Measurements from ENCODE around the gene FAM131A. TPM values are rescaled to one million over a fixed set of nuclear protein-coding genes. Genes with fewer than 3 reads are reported as not detected.

FAM131A gene
- total RNA-seq, 6 experiments from 2014 or later, result 2.4 to 6.5 (median 3.1) TPM

GRCh38 chr3:184389935-184390528 is 52.6 kb downstream of the FAM131A start:
- intact Hi-C loops (cut with DNase I), result no loop called here
- Histone ChIP-seq H3K4me1 (no peaks in the 10 kb centered on the region), H3K9me3 (no peaks in the 10 kb centered on the region), H3K27ac (no peak overlapping the region), H3K4me3 (no peak overlapping the region), H3K36me3 (peaks cover 0 to 18% (median 1%) of the 10 kb centered on the region in 4 donors), H3K27me3 (no peaks in the 10 kb centered on the region)
- ATAC-seq (no peak), DNase-seq (no peak)
- WGBS (ENCODE audit: insufficient coverage, low coverage, low lambda C conversion rate, missing lambda C conversion rate), result 74% methylated on average over 4 of the region's 5 CpGs
- TF ChIP-seq, protein P1, sequence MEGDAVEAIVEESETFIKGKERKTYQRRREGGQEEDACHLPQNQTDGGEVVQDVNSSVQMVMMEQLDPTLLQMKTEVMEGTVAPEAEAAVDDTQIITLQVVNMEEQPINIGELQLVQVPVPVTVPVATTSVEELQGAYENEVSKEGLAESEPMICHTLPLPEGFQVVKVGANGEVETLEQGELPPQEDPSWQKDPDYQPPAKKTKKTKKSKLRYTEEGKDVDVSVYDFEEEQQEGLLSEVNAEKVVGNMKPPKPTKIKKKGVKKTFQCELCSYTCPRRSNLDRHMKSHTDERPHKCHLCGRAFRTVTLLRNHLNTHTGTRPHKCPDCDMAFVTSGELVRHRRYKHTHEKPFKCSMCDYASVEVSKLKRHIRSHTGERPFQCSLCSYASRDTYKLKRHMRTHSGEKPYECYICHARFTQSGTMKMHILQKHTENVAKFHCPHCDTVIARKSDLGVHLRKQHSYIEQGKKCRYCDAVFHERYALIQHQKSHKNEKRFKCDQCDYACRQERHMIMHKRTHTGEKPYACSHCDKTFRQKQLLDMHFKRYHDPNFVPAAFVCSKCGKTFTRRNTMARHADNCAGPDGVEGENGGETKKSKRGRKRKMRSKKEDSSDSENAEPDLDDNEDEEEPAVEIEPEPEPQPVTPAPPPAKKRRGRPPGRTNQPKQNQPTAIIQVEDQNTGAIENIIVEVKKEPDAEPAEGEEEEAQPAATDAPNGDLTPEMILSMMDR (IDR thresholded peaks at IDR 0.05), result no peak
- no peak for TF ChIP-seq POLR2A (IDR thresholded peaks at IDR 0.05)

- no peaks in the 10 kb centered on the region for H3K27me3 ChIP-seq
- 71% methylated on average over 1 of the region's 3 CpGs for WGBS (ENCODE audit: insufficient coverage, low coverage, low lambda C conversion rate, missing lambda C conversion rate)
- H3K9me3 ChIP-seq, result no peaks in the 10 kb centered on the region
- DNase-seq, result no peak
- no peak for TF ChIP-seq POLR2A (IDR thresholded peaks at IDR 0.05)
- TF ChIP-seq, protein P1 (IDR thresholded peaks at IDR 0.05), result no peak
- intact Hi-C loops (cut with DNase I), result no loop called here
- H3K36me3 ChIP-seq, result peaks cover 0 to 11% (median 0%) of the 10 kb centered on the region in 4 donors
- no peak overlapping the region for H3K27ac ChIP-seq
- H3K4me1 ChIP-seq, result no peaks in the 10 kb centered on the region
- H3K4me3 ChIP-seq, result no peak overlapping the region
- ATAC-seq, result no peak
Observed at GRCh38 chr3:184391266-184391665, 53.9 kb downstream of the FAM131A start.

GRCh38 chr3:184395320-184395660 is 57.9 kb downstream of the FAM131A start:
- no peak for DNase-seq
- peak in 1 of 4 donors; percentile 28 for ATAC-seq
- no peak overlapping the region for H3K4me3 ChIP-seq
- no peaks in the 10 kb centered on the region for H3K27me3 ChIP-seq
- WGBS (ENCODE audit: insufficient coverage, low coverage, low lambda C conversion rate, missing lambda C conversion rate), result 82% methylated on average over 4 of the region's 5 CpGs
- intact Hi-C loops (cut with DNase I), result no loop called here
- no peaks in the 10 kb centered on the region for H3K36me3 ChIP-seq
- no peaks in the 10 kb centered on the region for H3K4me1 ChIP-seq
- TF ChIP-seq, protein P1 (IDR thresholded peaks at IDR 0.05), result no peak
- no peak for TF ChIP-seq POLR2A (IDR thresholded peaks at IDR 0.05)
- no peak overlapping the region for H3K27ac ChIP-seq
- H3K9me3 ChIP-seq, result no peaks in the 10 kb centered on the region

Small RNAs within 50 kb of the gene (small RNA-seq; reads per million reads assigned to genes)
- gene SNORD66, result 2,659 to 3,129 reads per million in 2 experiments

Other genes with a start within 250 kb of the FAM131A start
- not detected for gene HTR3E, start 240.5 kb upstream of the FAM131A start, total RNA-seq
- 10 to 100 TPM; 16.7 to 25.6 (median 20.5) TPM for gene EIF2B5, start 202.2 kb upstream of the FAM131A start, total RNA-seq
- 10 to 100 TPM; 18.9 to 28.1 (median 21.8) TPM for gene DVL3, start 182.2 kb upstream of the FAM131A start, total RNA-seq
- gene AP2M1, start 162.7 kb upstream of the FAM131A start, total RNA-seq, result 100 to 1,000 TPM in 4 of 6 experiments, 10 to 100 TPM in 2; 87.4 to 119 (median 105) TPM
- gene ABCF3, start 151.4 kb upstream of the FAM131A start, total RNA-seq, result 10 to 100 TPM; 33.7 to 40.6 (median 38.5) TPM
- under 1 TPM in 3 of 6 experiments, not detected in 3; 0.21 to 0.59 (median 0.25) TPM for gene VWA5B2, start 108.0 kb upstream of the FAM131A start, total RNA-seq
- gene ALG3, start 88.6 kb upstream of the FAM131A start, total RNA-seq, result 100 to 1,000 TPM in 2 of 6 experiments, 10 to 100 TPM in 4; 29.3 to 130 (median 35.5) TPM
- 10 to 100 TPM in 2 of 6 experiments, 1 to 10 TPM in 4; 4.9 to 19.4 (median 7.1) TPM for gene EEF1AKMT4, start 87.9 kb upstream of the FAM131A start, total RNA-seq
- under 1 TPM in 3 of 6 experiments, not detected in 3; 0.21 to 0.42 (median 0.24) TPM for gene CAMK2N2, start 76.0 kb upstream of the FAM131A start, total RNA-seq
- gene ECE2, start 61.6 kb upstream of the FAM131A start, total RNA-seq, result not detected
- 100 to 1,000 TPM in 3 of 6 experiments, 10 to 100 TPM in 3; 85.5 to 153 (median 103) TPM for gene PSMD2, start 38.4 kb upstream of the FAM131A start, total RNA-seq
- gene EIF4G1, start 23.0 kb upstream of the FAM131A start, total RNA-seq, result 100 to 1,000 TPM; 262 to 368 (median 291) TPM
- 1 to 10 TPM; 1.8 to 2.9 (median 2.5) TPM for gene CLCN2, start 24.0 kb downstream of the FAM131A start, total RNA-seq
- 10 to 100 TPM; 27.4 to 65.7 (median 35.3) TPM for gene POLR2H, start 24.1 kb downstream of the FAM131A start, total RNA-seq
- 10 to 100 TPM in 3 of 6 experiments, 1 to 10 TPM in 3; 8.2 to 12.1 (median 10.5) TPM for gene THPO, start 40.6 kb downstream of the FAM131A start, total RNA-seq
- 10 to 100 TPM; 19.5 to 97.2 (median 64.8) TPM for gene CHRD, start 42.5 kb downstream of the FAM131A start, total RNA-seq
- gene EPHB3, start 224.2 kb downstream of the FAM131A start, total RNA-seq, result under 1 TPM; 0.12 to 0.71 (median 0.37) TPM

Measured in right lobe of liver (tissue), 6 donors.